Measurements from ENCODE around the gene ANKZF1.

The ANKZF1 gene

GRCh38 chr2:219284501-219285372, 55.1 kb downstream of the ANKZF1 start:
- DNase-seq = no peak

- no peak for DNase-seq
Measured at GRCh38 chr2:219285373-219285735, 55.7 kb downstream of the ANKZF1 start.

- no peak for DNase-seq
Measured at GRCh38 chr2:219285894-219286425, 56.4 kb downstream of the ANKZF1 start.

All from NCI-H1417 treated with DMSO at 0.1 percent for 48 hours (cell line).